Esophagus (tissue), 2 donors: Measurements from ENCODE around the gene RICTOR. TPM values are rescaled to one million over a fixed set of nuclear protein-coding genes. Genes with fewer than 3 reads are reported as not detected.
"Not testable (repeated sequence)": the region's sequence is repeated elsewhere in the genome, so short reads cannot be mapped to it uniquely, and the experiment has no call there.

Experiments
- H3K27ac ChIP-seq, 2 donors: one replicate each; pipeline ENCODE4 v1.5.1; 2013; ENCODE audit warnings: low read depth in 2 of 2, mild to moderate bottlenecking in 2 of 2, inconsistent platforms in 1 of 2, low read length in 1 of 2, moderate library complexity in 1 of 2
- H3K27me3 ChIP-seq, 2 donors: one replicate each; pipeline ENCODE4 v1.6.1; 2013; ENCODE audit warnings: low read length in 2 of 2, control low read depth in 1 of 2, mild to moderate bottlenecking in 1 of 2; ENCODE audit not compliant: insufficient read depth in 2 of 2, control insufficient read depth in 1 of 2
- H3K36me3 ChIP-seq, 2 donors: one replicate each; pipeline ENCODE4 v1.6.1; 2013; ENCODE audit warnings: low read length in 1 of 2; ENCODE audit not compliant: control insufficient read depth in 2 of 2, insufficient read depth in 2 of 2
- H3K4me1 ChIP-seq, 2 donors: one replicate each; pipeline ENCODE4 v1.6.1; 2013; ENCODE audit warnings: low read length in 1 of 2; ENCODE audit not compliant: control insufficient read depth in 2 of 2, insufficient read depth in 2 of 2
- H3K4me3 ChIP-seq, 2 donors: one replicate each; pipeline ENCODE4 v1.5.1; 2013; ENCODE audit warnings: low read length in 2 of 2, mild to moderate bottlenecking in 2 of 2, low read depth in 1 of 2, moderate library complexity in 1 of 2
- H3K9me3 ChIP-seq, 2 donors: one replicate each; pipeline ENCODE4 v1.6.1; 2013; ENCODE audit warnings: mild to moderate bottlenecking in 2 of 2, low read depth in 1 of 2, low read length in 1 of 2, moderate library complexity in 1 of 2; ENCODE audit not compliant: control insufficient read depth in 2 of 2, insufficient read depth in 1 of 2
- WGBS, 2 donors: extraction: QIAGEN DNeasy Blood & Tissue Kit; methylation state at CpG; one replicate each; pipeline ENCODE4 v1.1.7; 2013; 5-methylcytosine and 5-hydroxymethylcytosine counted together
- polyA plus RNA-seq, 2 donors: library from polyadenylated mRNA; stranded (reverse); fragments of 200-250 nt; gene quantifications; one replicate each; pipeline ENCODE4 v1.2.3, GENCODE V29; 2013
- donor health status: healthy with polysubstance abuse.
- donor health status: Bipolar disorder and iron deficiency.

Gene RICTOR
- polyA plus RNA-seq, 2 donors, result 2.8 to 4.4 TPM

DNA sequence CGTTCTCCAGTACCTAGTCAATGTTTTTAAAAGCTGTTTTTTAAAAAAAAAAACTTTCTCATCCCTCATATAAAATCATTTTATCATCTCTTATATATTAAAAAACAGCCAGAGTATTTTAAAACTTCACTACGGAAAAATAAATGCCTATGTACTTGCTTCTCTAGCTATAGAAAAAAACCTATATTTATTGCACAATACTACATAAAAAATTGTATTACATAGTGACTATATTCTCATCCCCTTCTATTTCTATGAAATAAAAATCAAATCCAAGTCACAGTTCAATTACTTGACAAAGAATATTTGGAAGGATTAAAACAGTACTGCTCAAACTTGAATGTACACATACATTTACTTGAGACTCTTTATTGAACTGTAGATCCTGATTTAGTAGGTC, 56.7 kb downstream of the RICTOR start:
- H3K4me3 ChIP-seq, result no peak overlapping the region
- no peak overlapping the region for H3K27ac ChIP-seq
- H3K9me3 ChIP-seq, result no peaks in the 10 kb centered on the region
- WGBS, 2 donors, result 91 to 92% methylated on average over 2 of the region's 2 CpGs
- no peaks in the 10 kb centered on the region for H3K36me3 ChIP-seq
- H3K27me3 ChIP-seq, result no peaks in the 10 kb centered on the region
- H3K4me1 ChIP-seq, result no peaks in the 10 kb centered on the region

DNA sequence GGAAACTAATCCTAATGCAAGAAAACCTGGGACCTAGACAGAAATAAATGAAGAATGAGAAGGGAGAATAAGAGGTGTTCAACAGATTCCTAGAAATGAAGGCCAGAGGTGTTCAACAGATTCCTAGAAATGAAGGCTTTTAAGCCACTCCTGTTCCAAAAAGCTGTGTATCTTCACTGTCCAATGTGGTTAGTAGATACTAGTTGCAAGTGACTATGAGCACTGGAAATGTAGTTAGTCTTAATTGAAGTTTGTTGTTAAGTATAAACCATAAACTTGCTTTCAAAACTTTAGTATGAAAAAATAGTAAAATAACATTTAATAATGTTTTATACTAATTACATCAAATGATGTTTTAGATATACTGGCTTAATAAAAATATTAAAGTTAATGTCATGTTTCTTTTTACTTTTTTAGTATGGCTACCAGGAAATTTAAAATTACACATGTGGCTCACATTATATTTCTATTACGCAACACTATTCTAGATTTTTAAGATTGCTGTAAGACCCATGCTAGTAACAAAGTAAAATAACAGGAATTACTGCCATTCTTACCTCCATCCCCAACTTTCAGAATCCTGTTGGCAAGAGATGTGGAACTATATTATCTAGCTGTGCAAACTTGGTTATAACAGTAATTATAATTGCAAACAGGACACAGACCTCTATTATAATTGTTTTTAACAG, 57.5 kb downstream of the RICTOR start:
- Histone ChIP-seq H3K27ac (no peak overlapping the region), H3K4me3 (no peak overlapping the region)
- WGBS, 2 donors, result 97 to 99% methylated on average over 1 of the region's 1 CpG

DNA sequence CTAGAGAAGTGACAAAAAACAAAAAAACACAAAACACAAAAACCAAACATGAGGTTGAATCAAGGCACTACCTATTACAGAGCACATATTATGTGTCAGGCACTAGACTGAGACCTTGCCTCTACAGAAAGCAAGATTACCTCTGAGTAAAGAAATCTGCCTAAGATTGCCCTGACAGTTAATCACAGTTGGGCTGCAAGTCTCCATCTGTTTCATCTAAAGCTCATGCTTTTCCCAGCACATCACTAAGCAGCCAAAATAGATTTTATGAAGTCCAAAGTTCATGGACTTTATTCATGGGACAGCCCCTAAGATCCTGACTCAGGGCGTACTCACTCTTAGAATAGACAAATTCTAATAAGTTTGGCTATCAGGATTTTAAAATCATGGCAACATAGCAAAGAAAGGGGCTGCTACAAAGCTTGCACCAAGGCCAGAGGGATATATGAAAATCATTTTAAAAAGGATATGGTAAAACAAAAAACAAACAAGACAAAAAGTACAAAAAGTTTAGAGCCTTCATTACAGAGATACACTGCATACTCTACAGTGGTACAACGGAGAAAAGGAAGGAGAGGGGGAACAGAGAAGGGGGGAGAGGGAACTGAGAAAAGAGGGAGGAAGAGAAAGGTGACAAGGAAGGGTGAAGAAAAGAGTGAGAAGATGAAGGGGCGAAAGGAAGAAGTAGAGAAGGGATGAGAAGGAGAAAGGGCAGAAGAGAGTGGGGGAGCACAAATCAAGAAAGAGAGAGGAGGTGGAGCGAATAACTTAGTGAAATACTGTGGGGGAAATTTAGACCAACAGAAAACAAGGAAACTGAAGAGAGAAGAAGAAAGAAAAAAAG, 58.2 kb downstream of the RICTOR start:
- Histone ChIP-seq H3K4me3 (no peak overlapping the region), H3K27ac (no peak overlapping the region), H3K4me1 (no peaks in the 10 kb centered on the region), H3K9me3 (peaks cover 0 to 5% of the 10 kb centered on the region in 2 donors), H3K27me3 (no peaks in the 10 kb centered on the region), H3K36me3 (no peaks in the 10 kb centered on the region)
- 69 to 80% methylated on average over 4 of the region's 4 CpGs for WGBS, 2 donors

More for the DNA sequence above, 57.5 kb downstream of the RICTOR start:
- Histone ChIP-seq H3K9me3 (no peaks in the 10 kb centered on the region), H3K27me3 (no peaks in the 10 kb centered on the region), H3K4me1 (no peaks in the 10 kb centered on the region), H3K36me3 (no peaks in the 10 kb centered on the region)

DNA sequence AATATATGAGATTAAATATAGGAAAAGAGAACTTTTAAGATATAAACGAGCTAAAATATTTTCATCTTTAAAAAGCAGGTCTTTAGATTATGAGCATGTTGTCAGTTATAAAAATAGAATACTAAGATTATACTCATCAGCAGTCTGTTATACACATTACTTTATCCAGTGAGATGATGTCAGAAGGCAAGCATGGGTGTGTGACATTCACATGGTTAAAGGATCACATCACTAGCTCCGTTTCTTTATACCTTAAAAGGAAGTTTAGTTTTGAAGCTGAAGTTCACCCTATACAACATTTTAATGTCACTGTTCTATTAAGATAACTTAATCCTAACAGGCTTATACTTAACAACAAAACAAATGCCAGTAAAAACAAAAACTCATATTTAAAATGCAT, 59.6 kb downstream of the RICTOR start:
- no peaks in the 10 kb centered on the region for H3K27me3 ChIP-seq
- WGBS, 2 donors, result 60 to 65% methylated on average over 2 of the region's 2 CpGs
- H3K27ac ChIP-seq, result no peak overlapping the region
- H3K4me1 ChIP-seq, result no peaks in the 10 kb centered on the region
- H3K9me3 ChIP-seq, result peaks cover 0 to 7% of the 10 kb centered on the region in 2 donors
- no peaks in the 10 kb centered on the region for H3K36me3 ChIP-seq
- H3K4me3 ChIP-seq, result no peak overlapping the region

DNA sequence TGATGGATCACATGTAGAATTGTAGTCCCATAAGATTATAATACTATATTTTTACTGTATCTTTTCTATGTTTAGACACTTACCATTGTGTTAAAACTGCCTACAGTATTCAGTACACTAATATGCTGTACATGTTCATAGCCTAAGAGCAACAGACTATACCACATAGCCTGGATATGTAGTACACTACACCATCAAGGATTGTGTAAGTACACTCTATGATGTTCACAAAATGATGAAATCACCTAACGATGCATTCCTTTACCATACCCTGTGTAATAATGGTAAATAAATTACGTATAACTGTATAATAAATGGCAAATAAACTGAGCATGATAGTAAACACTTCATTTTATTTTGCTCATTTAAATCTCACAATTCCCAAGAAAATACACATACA, 60.3 kb downstream of the RICTOR start:
- Histone ChIP-seq H3K4me3 (no peak overlapping the region), H3K27ac (no peak overlapping the region), H3K9me3 (peaks cover 0 to 7% of the 10 kb centered on the region in 2 donors), H3K36me3 (no peaks in the 10 kb centered on the region), H3K4me1 (no peaks in the 10 kb centered on the region), H3K27me3 (no peaks in the 10 kb centered on the region)
- 86 to 90% methylated on average over 2 of the region's 2 CpGs for WGBS, 2 donors

DNA sequence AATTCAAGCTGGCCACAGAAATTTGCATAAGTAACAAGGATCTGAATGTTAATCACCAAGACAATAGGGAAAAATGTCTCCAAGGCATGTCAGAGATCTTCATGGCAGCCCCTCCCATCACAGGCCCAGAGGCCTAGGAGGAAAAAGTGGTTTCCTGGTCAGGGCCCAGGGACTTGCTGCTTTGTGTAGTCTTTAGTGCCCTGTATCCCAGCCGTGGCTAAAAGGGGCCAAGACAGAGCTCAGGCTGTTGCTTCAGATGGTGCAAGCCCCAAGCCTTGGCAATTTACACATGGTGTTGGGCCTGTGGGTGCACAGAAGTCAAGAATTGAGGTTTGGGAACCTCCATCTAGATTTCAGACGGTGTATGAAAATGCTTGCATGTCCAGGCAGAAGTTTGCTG, 63.2 kb downstream of the RICTOR start:
- not testable (repeated sequence) for H3K4me3 ChIP-seq, H3K9me3 ChIP-seq, H3K36me3 ChIP-seq, H3K27me3 ChIP-seq, H3K4me1 ChIP-seq, H3K27ac ChIP-seq
- WGBS, 2 donors, result 99 to 100% methylated on average over 2 of the region's 2 CpGs

DNA sequence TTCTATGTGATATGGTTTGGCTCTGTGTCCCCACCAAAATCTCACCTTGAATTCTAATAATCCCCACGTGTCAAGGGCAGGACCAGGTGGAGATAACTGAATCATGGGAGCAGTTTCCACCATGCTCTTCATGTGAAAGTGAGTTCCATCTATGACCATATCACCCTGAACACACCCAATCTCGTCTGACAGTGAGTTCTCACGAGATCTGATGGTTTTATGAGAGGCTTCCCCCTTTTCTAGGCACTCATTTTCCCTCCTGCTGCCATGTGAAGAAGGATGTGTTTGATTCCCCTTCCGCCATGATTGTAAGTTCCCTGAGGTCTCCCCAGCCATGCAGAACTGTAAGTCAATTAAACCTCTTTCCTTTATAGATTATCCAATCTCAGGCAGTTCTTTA, 64.2 kb downstream of the RICTOR start:
- H3K27ac ChIP-seq, result no peak overlapping the region
- H3K9me3 ChIP-seq, result peaks cover 0 to 7% of the 10 kb centered on the region in 2 donors
- H3K27me3 ChIP-seq, result no peaks in the 10 kb centered on the region
- 95% methylated on average over 4 of the region's 4 CpGs for WGBS, 2 donors
- H3K4me3 ChIP-seq, result no peak overlapping the region
- no peaks in the 10 kb centered on the region for H3K36me3 ChIP-seq
- H3K4me1 ChIP-seq, result no peaks in the 10 kb centered on the region

DNA sequence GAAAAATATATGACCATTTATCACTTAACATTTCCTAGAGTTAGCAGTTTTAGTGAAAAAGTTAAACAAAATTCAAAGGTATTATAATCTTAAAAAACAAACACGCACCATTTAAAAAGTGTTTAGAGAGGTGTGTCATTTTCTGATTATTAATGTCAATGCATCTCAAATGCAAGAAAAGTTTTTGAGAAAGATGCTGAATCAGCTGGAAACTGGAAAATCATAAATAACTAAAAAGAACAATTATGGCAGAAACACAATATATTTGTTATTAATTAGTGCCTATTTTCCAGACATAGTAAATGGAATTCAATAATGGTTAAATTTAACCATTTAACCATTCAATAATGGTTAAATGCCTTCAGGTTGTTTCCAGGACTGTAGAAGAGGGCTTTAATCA, 64.9 kb downstream of the RICTOR start:
- H3K36me3 ChIP-seq, result no peaks in the 10 kb centered on the region
- 97 to 98% methylated on average over 1 of the region's 1 CpG for WGBS, 2 donors
- H3K4me3 ChIP-seq, result no peak overlapping the region
- no peak overlapping the region for H3K27ac ChIP-seq
- no peaks in the 10 kb centered on the region for H3K27me3 ChIP-seq
- H3K9me3 ChIP-seq, result peaks cover 0 to 7% of the 10 kb centered on the region in 2 donors
- no peaks in the 10 kb centered on the region for H3K4me1 ChIP-seq

DNA sequence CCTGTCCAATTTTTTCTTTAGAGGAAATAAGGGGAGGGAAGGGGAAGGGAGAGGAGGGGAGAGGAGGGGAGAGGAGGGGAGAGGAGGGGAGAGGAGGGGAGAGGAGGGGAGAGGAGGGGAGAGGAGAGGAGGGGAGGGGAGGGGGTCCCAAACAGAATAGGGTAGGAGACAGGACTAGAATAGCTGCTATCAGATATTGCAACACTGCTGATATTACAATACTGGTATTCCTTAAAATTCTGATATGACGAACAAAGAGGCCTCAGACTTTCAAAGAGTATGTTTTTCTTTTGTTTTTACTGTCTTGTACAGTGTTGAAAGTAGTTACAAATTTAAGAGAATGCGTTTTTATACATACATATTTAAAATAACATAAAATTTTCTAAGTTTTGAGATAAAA, 67.5 kb downstream of the RICTOR start:
- H3K27me3 ChIP-seq, result no peaks in the 10 kb centered on the region
- no peaks in the 10 kb centered on the region for H3K4me1 ChIP-seq
- H3K9me3 ChIP-seq, result peaks cover 0 to 7% of the 10 kb centered on the region in 2 donors
- H3K4me3 ChIP-seq, result no peak overlapping the region
- H3K36me3 ChIP-seq, result no peaks in the 10 kb centered on the region
- WGBS, 2 donors, result 90 to 97% methylated on average over 2 of the region's 2 CpGs
- no peak overlapping the region for H3K27ac ChIP-seq
